Motor neuron (in vitro differentiated cells): ENCODE data around the gene ATRIP. TPM values are rescaled to one million over a fixed set of nuclear protein-coding genes. Genes with fewer than 3 reads are reported as not detected.

ENCODE experiments used
- ATAC-seq, 8 experiments: fragments of 200-7000 bp; cut with Tn5 transposase; replicated peaks in 6 of 8; 2 replicates each; pipeline ENCODE4 v1.8.0; 2021; ENCODE audit warnings: mild to moderate bottlenecking in 8 of 8, moderate library complexity in 8 of 8
- H3K27ac ChIP-seq, 2 donors: fragments of 250-450 bp; sonication (Bioruptor Pico); 2 replicates each; pipeline ENCODE4 v1.9.0; 2021; ENCODE audit warnings: antibody characterized with exemption in 2 of 2, mild to moderate bottlenecking in 2 of 2, moderate library complexity in 1 of 2
- H3K4me1 ChIP-seq, 2 donors: fragments of 250-450 bp; sonication (Bioruptor Pico); replicated peaks in 1 of 2; 2 replicates each; pipeline ENCODE4 v1.6.1; 2021; ENCODE audit warnings: antibody characterized with exemption in 2 of 2, mild to moderate bottlenecking in 2 of 2, moderate library complexity in 1 of 2
- H3K4me3 ChIP-seq, 5 donors: fragments of 250-450 bp; sonication (Bioruptor Pico); 2 replicates each; pipeline ENCODE4 v1.9.0; 2021; ENCODE audit warnings: antibody characterized with exemption in 5 of 5, mild to moderate bottlenecking in 5 of 5, moderate library complexity in 4 of 5
- WGBS, 10 experiments: fragments of 450-650 bp; shearing (Covaris generic); methylation state at CpG; one replicate each; pipeline ENCODE4 v1.0.0; 2022; 5-methylcytosine and 5-hydroxymethylcytosine counted together
- in situ Hi-C, 9 experiments: fragments of 400-800 bp; cut with MboI; loops; one replicate each; pipeline ENCODE4 v1.15.0; 2021; ENCODE audit warnings: low sequenced_read_pairs in 9 of 9, low pct_unique_long_range_greater_than_20kb in 2 of 9; ENCODE audit not compliant: unreplicated experiment in 9 of 9
- total RNA-seq, 8 experiments: library from RNA; unstranded; fragments of 300-600 nt; gene quantifications; 2 replicates each; pipeline versions ENCODE4 v1.2.3 to v1.2.4, GENCODE V29; 2022

ATRIP gene
- total RNA-seq, 8 experiments from 2014 or later: 3.9 to 11.7 (median 5.7) TPM

GRCh38 chr3:48405343-48405881, 41.1 kb upstream of the ATRIP start:
- H3K4me1 ChIP-seq: no peaks in the 10 kb centered on the region
- H3K4me3 ChIP-seq: no peak overlapping the region
- in situ Hi-C loops: no loop called here
- 34 to 100% (median 100%) methylated on average over 2 to 5 of the region's 13 CpGs; no CpG with 5 or more reads in 5 of the 10 experiments for WGBS, 10 experiments
- no peak for ATAC-seq
- no peak overlapping the region for H3K27ac ChIP-seq

- no peak overlapping the region for H3K27ac ChIP-seq
- no peak for ATAC-seq
- no peak overlapping the region for H3K4me3 ChIP-seq
- in situ Hi-C loops: no loop called here
- no peaks in the 10 kb centered on the region for H3K4me1 ChIP-seq
- WGBS, 10 experiments: 11 to 80% (median 17%) methylated on average over 1 of the region's 1 CpG; no CpG with 5 or more reads in 6 of the 10 experiments
These were observed 40.6 kb upstream of the ATRIP start for GRCh38 chr3:48405971-48406370.

DNA sequence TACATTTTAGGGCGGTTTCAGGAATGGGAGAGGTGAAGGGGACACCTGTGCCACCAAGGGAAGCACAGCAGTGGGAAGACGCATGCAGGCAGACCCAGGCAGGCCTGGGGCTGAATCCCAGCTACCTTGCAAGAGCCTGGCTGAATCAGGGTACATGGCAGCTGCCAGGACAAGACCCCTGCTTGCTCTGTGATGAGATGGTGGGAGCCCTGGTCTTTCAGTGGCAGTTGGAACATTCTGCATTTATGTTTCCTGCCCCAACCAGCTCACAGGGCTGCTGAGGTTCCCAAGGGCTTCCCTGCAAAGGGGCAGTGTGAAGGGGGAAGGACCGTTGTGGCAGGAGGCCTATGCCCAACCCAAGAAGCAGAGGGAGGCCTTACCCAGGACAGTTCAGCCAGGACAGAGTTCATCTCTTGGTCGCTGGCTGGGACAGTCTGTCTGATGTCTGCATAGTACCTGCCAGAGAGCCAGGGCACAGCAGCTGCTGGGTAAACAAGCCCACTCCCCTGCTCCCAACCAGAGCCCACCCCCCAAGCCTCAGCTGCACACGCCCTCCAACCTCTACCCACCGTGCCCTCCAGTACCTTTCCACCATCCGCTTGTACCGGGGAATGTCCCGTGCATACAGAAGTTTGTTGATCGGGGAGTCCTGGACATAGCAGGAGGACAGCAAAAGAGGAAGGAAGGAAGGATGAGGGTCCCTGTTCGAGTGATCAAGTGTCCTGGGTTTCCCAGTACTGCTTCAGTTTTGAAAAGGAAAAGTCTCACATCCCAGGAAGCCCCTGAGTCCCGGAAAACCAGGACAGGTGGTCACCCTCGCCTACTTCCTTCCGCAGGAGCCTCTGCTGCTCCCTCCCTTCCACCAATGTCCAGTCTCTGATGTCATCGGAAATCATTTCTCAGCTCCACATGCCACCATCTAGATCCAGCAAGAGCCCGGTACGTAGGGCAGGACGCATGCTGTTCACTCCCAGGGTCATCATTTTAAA, 39.8 kb upstream of the ATRIP start:
- in situ Hi-C loops: no loop called here
- 71 to 100% (median 92%) methylated on average over 2 to 7 of the region's 18 CpGs; no CpG with 5 or more reads in 2 of the 10 experiments for whole genome bisulfite sequencing, 10 experiments

GRCh38 chr3:48407542-48408099, 38.9 kb upstream of the ATRIP start:
- no peaks in the 10 kb centered on the region for H3K4me1 ChIP-seq
- WGBS, 10 experiments: 40 to 100% (median 93%) methylated on average over 1 to 7 of the region's 8 CpGs; no CpG with 5 or more reads in 3 of the 10 experiments
- in situ Hi-C loops: no loop called here
- H3K4me3 ChIP-seq: no peak overlapping the region
- ATAC-seq: no peak
- no peak overlapping the region for H3K27ac ChIP-seq

More for the DNA sequence above, 39.8 kb upstream of the ATRIP start:
- ATAC-seq: no peak
- no peak overlapping the region for H3K4me3 ChIP-seq
- no peak overlapping the region for H3K27ac ChIP-seq
- no peaks in the 10 kb centered on the region for H3K4me1 ChIP-seq

GRCh38 chr3:48408823-48409281, 37.7 kb upstream of the ATRIP start:
- in situ Hi-C loops: no loop called here
- H3K4me1 ChIP-seq: no peaks in the 10 kb centered on the region
- WGBS, 10 experiments: 60 to 100% (median 90%) methylated on average over 1 to 2 of the region's 4 CpGs; no CpG with 5 or more reads in 5 of the 10 experiments
- no peak overlapping the region for H3K27ac ChIP-seq
- ATAC-seq: peak in 1 of 8 experiments; percentile 10
- no peak overlapping the region for H3K4me3 ChIP-seq

DNA sequence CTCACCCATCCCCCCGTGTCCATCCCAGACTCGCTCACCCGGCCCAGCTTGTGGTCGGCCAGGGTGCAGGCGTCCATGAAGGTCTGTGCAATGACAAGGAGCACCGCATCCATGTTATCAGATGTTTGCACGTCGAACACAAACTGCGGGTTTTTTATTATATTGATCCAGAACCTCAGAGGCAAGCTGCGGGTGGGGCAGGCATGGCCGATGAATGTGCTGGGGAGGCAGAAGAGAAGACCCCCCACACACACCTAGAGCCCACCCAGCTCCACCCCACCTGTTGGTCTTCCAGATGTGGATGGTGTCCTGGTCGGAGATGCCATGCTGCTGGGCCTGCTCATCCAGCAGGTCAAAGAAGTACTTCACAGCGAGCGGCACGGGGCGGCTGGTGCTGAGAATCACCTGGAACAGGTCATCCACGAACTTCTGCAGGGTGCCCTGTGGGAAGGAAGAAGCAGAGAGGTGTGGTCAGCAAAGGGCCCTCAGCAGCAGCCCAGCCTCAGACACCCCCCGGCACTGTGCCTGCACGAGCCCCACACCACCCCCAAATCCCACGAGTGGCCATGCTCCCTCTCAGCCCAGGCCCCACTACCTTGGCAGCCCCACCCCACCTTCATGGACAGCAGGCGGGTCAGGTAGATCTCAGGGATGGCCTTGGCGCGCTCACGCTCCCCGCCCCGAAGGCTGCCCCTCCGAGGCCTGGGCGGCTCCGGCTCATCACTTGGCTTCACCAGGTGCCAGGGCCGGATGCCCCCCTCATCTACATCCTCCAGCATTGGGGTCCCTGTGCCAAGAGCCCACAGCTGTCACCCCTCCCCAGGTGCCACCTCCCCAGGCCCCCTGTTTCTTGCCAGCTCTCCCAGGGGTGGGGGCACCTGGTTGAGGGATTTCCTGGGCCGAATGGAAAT, 37.0 kb upstream of the ATRIP start:
- H3K27ac ChIP-seq: no peak overlapping the region
- 80 to 100% (median 99%) methylated on average over 1 to 9 of the region's 31 CpGs; no CpG with 5 or more reads in 6 of the 10 experiments for WGBS, 10 experiments
- H3K4me1 ChIP-seq: no peaks in the 10 kb centered on the region
- in situ Hi-C loops: no loop called here
- no peak overlapping the region for H3K4me3 ChIP-seq
- ATAC-seq: peak in 1 of 8 experiments; percentile 6

GRCh38 chr3:48410205-48411040, 36.1 kb upstream of the ATRIP start:
- ATAC-seq: no peak
- WGBS, 10 experiments: 47 to 100% (median 83%) methylated on average over 3 to 5 of the region's 16 CpGs; no CpG with 5 or more reads in 7 of the 10 experiments
- Histone ChIP-seq H3K27ac (no peak overlapping the region), H3K4me3 (no peak overlapping the region), H3K4me1 (no peaks in the 10 kb centered on the region)
- in situ Hi-C loops: no loop called here

GRCh38 chr3:48411041-48411588, 35.4 kb upstream of the ATRIP start:
- in situ Hi-C loops: no loop called here
- no peak overlapping the region for H3K27ac ChIP-seq
- H3K4me3 ChIP-seq: no peak overlapping the region
- ATAC-seq: no peak
- H3K4me1 ChIP-seq: no peaks in the 10 kb centered on the region
- WGBS, 10 experiments: 92 to 100% (median 94%) methylated on average over 1 to 6 of the region's 9 CpGs; no CpG with 5 or more reads in 4 of the 10 experiments

DNA sequence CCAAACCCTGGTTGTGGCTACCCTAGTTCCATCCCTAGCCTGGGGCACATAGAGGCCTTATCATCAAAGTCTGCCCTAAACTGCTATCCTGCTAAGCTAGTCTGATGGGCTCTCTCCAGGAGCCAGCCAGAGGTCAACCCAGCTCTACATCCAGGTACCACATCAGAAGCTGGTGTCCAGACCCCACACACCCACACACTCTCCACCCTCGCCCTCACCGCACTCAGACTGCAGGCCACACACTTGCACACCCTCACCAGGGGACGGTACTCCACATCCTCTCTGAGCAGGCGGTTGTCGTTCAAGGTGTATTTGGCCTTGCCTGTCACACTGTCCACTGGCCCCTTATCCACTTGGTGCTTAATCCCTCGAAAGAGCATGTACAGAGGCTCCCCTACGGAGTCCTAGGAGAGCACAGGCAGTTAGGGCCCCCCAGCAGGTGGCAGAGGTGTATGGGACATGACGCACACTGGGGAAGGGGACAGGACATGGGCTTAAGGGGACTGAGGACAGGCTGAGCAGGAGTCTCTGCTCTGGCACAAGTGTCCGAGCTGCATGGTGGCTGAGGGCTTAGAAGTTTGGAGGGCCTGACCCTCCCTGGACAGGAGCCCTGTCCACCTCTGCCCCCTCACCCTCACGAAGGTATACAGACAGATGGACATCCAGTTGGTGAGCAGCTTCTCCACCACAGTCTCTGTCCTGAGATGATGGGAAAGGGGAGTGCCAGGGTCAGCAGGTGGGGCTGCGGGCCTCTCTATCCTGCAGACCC, 34.7 kb upstream of the ATRIP start:
- ATAC-seq: no peak
- in situ Hi-C loops: no loop called here
- H3K4me1 ChIP-seq: no peaks in the 10 kb centered on the region
- no peak overlapping the region for H3K4me3 ChIP-seq
- 86 to 100% methylated on average over 5 to 6 of the region's 11 CpGs; no CpG with 5 or more reads in 8 of the 10 experiments for WGBS, 10 experiments
- H3K27ac ChIP-seq: no peak overlapping the region

DNA sequence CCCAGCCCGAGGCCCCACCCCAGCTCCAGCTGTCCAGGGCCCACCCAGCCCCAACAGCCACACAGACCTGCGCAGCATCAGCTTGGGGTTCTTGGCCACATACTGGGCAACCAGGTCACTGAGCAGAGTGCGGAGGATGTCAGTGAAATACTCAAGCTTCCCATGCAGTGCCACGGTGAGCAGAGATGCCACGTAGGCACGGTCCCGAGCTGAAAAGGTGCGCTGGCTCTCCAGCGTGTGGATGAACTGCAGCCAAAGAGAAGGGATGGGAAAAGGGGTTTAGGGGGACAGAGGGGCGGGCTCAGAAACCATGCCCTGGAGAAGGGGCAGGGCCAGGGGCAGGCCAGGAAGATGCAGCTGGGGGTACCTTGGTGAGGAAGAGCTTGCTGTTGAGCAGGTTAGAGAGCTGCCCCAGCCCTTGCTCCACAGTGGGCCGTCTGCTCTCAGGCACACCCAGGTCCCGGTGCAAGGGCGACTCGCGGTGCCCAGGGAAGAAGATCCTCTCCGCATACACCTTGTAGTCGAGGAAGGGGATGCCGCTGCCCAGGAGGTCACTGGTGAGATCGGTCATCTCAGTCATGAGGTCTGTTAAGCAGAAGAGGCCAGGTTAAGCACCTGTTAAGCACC, 34.0 kb upstream of the ATRIP start:
- in situ Hi-C loops: no loop called here
- WGBS, 10 experiments: 80 to 93% methylated on average over 1 to 2 of the region's 19 CpGs; no CpG with 5 or more reads in 8 of the 10 experiments
- Histone ChIP-seq H3K27ac (no peak overlapping the region), H3K4me3 (no peak overlapping the region), H3K4me1 (peaks cover 0 to 2% of the 10 kb centered on the region in 2 donors)
- ATAC-seq: no peak
